GM21360 (cell line): ENCODE measurements around the gene PRODH.
"Not testable (repeated sequence)": the region's sequence is repeated elsewhere in the genome, so short reads cannot be mapped to it uniquely, and the experiment has no call there.

ENCODE experiments used
- ATAC-seq: cut with Tn5 transposase; IDR thresholded peaks from one replicate; pipeline ENCODE4 v1.9.1; 2021; ENCODE audit warnings: mild to moderate bottlenecking, moderate library complexity; ENCODE audit not compliant: unreplicated experiment

The PRODH gene

GRCh38 chr22:18935889-18936529, at the start of gene PRODH:
Gene PRODH, minus strand, starts transcription at chr22:18936293. Its CDS starts 6 bp downstream, at chr22:18936287.
- no peak for ATAC-seq

- ATAC-seq = no peak
Measured at GRCh38 chr22:18985780-18986179, 49.7 kb upstream of the PRODH start.

- no peak for ATAC-seq
Measured at GRCh38 chr22:18984564-18984963, 48.5 kb upstream of the PRODH start.

GRCh38 chr22:18983120-18983651, 47.1 kb upstream of the PRODH start:
- ATAC-seq = no peak

GRCh38 chr22:18980829-18981228, 44.7 kb upstream of the PRODH start:
- no peak for ATAC-seq

- no peak for ATAC-seq
Measured at GRCh38 chr22:18979957-18980356, 43.9 kb upstream of the PRODH start.

GRCh38 chr22:18978506-18978905, 42.4 kb upstream of the PRODH start:
- ATAC-seq = no peak

GRCh38 chr22:18977824-18978425, 41.8 kb upstream of the PRODH start:
- no peak for ATAC-seq

- ATAC-seq = no peak
Measured at GRCh38 chr22:18976197-18976751, 40.2 kb upstream of the PRODH start.

GRCh38 chr22:18975434-18976196, 39.5 kb upstream of the PRODH start:
- ATAC-seq = no peak

- no peak for ATAC-seq
Measured at GRCh38 chr22:18974477-18975180, 38.5 kb upstream of the PRODH start.

- no peak for ATAC-seq
Measured at GRCh38 chr22:18973264-18974031, 37.4 kb upstream of the PRODH start.

- not testable (repeated sequence) for ATAC-seq
Measured at GRCh38 chr22:18972591-18972990, 36.5 kb upstream of the PRODH start.

- ATAC-seq = not testable (repeated sequence)
Measured at GRCh38 chr22:18972029-18972428, 35.9 kb upstream of the PRODH start.

GRCh38 chr22:18971321-18971751, 35.2 kb upstream of the PRODH start:
- ATAC-seq = no peak

GRCh38 chr22:18970948-18971315, 34.8 kb upstream of the PRODH start:
- no peak for ATAC-seq

- ATAC-seq = no peak
Measured at GRCh38 chr22:18970176-18970947, 34.3 kb upstream of the PRODH start.

- ATAC-seq = not testable (repeated sequence)
Measured at GRCh38 chr22:18969158-18969942, 33.3 kb upstream of the PRODH start.
